Measurements from ENCODE around the gene EFNA4. TPM values are rescaled to one million over a fixed set of nuclear protein-coding genes. Genes with fewer than 3 reads are reported as not detected.

The EFNA4 gene
- total RNA-seq, 1 experiment from 2014 or later = 22.7 TPM

DNA sequence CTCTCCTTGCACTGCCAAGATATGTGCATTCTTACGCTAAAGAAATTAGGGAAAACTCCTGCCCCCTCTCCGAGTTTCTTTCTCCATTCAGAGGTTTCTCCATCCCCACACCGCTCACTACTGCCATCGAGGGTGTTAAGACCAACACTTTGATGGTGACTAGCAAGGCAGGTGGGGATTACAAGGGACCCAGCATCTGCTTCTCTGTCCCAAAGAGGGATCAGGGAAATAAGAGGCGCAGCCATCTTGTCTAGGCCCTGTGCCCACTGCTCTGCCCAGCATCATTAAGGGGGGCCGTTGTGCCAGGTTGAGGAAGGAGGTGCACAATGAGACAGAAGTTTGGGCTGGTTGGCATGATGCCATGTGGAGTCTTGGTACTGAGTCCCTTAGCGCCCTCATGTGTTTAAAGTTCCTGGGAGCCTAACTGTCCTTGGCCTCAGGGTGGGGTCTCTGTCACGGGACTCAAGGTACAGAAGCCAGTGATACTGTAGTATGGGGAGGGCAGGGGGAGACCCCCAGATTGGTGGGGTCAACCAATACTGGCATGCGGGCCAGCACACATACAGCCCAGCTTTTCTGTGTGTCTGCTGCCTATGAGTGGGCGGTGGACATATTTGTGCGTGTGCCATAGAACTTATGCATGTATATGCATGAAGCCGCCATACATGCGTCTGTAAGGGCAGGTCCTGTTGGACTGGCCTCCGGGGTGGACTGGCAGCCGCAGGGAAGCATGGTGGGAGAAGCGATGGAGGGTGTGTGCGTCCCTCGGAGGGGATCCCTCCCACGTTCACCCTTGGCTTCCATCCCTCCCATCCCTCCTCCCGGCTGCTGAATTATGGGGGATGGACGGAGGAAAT lies 20.6 kb downstream of the EFNA4 start (continued):
- TF ChIP-seq AFF4 (CRISPR knock-in tag; IDR thresholded peaks at IDR 0.05; ENCODE audit: borderline replicate concordance) = no peak
- TF ChIP-seq ARID4B (CRISPR knock-in tag; IDR thresholded peaks at IDR 0.05; ENCODE audit: borderline replicate concordance) = no peak

DNA sequence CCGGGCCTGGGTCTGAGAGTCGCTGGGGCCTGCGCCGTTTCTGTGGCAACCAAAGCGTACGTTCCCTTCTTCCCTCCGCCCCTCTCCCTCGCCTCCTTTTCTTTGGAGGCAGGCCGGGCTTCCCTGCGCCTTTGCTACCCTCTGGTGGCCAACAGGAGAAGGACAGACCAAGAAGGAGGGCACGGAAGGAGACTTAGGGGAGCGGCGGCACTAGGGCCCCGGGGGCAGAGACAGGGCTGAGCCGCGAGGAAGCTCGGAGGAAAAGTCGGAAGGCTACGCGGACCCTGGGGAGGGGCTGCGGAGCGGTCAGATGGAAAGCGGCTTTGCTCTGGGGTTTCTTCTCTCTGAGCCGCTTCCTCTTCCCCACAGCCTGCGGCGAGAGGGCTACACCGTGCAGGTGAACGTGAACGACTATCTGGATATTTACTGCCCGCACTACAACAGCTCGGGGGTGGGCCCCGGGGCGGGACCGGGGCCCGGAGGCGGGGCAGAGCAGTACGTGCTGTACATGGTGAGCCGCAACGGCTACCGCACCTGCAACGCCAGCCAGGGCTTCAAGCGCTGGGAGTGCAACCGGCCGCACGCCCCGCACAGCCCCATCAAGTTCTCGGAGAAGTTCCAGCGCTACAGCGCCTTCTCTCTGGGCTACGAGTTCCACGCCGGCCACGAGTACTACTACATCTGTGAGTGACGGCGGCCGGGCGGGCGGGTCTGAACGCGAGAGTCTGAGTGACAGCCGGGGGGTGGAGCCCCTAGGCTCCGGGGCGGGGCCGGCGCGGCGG lies 21.4 kb downstream of the EFNA4 start:
- H3K27ac Mint-ChIP-seq = peak overlapping the region; percentile 74
- ChIA-PET POLR2A (interaction anchor here (0.6 to 1.3 kb wide), 7 partner anchors 15 to 111 kb away, joined by 3 to 10 read pairs (median 4); partner anchors contain the start of genes EFNA4 and KRTCAP2), CTCF (interaction anchor here (0.6 to 3.1 kb wide), 79 partner anchors 9 to 604 kb away, joined by 3 to 156 read pairs (median 5); partner anchors contain the start of genes ADAM15, CKS1B, DPM3 and EFNA1)
- H3K36me3 Mint-ChIP-seq = no peaks in the 10 kb centered on the region
- peak; percentile 97 for DNase-seq (ENCODE audit: low spot score)
- peak; percentile 67 for ATAC-seq
- H3K4me3 Mint-ChIP-seq = peak overlapping the region; percentile 95
- H3K4me1 Mint-ChIP-seq = peaks cover 35% of the 10 kb centered on the region
- no peaks in the 10 kb centered on the region for H3K9me3 Mint-ChIP-seq
- peaks cover 45% of the 10 kb centered on the region for H3K27me3 Mint-ChIP-seq (ENCODE audit: low read depth)
- TF ChIP-seq KAT7 (CRISPR knock-in tag; IDR thresholded peaks at IDR 0.05; ENCODE audit: borderline replicate concordance) = no peak
- TF ChIP-seq, protein P1, sequence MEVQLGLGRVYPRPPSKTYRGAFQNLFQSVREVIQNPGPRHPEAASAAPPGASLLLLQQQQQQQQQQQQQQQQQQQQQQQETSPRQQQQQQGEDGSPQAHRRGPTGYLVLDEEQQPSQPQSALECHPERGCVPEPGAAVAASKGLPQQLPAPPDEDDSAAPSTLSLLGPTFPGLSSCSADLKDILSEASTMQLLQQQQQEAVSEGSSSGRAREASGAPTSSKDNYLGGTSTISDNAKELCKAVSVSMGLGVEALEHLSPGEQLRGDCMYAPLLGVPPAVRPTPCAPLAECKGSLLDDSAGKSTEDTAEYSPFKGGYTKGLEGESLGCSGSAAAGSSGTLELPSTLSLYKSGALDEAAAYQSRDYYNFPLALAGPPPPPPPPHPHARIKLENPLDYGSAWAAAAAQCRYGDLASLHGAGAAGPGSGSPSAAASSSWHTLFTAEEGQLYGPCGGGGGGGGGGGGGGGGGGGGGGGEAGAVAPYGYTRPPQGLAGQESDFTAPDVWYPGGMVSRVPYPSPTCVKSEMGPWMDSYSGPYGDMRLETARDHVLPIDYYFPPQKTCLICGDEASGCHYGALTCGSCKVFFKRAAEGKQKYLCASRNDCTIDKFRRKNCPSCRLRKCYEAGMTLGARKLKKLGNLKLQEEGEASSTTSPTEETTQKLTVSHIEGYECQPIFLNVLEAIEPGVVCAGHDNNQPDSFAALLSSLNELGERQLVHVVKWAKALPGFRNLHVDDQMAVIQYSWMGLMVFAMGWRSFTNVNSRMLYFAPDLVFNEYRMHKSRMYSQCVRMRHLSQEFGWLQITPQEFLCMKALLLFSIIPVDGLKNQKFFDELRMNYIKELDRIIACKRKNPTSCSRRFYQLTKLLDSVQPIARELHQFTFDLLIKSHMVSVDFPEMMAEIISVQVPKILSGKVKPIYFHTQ (CRISPR knock-in tag; IDR thresholded peaks at IDR 0.05) = no peak
- no peak; the same call in 1 of the 2 replicates for TF ChIP-seq USF1 (CRISPR knock-in tag; IDR thresholded peaks at IDR 0.05)
- TF ChIP-seq FOXP1 (CRISPR knock-in tag; IDR thresholded peaks at IDR 0.05; ENCODE audit: borderline replicate concordance) = 0 out of 2 replicates have a peak, but pooled peaks have one; percentile 2
- no peak for TF ChIP-seq SMAD3 (CRISPR knock-in tag; IDR thresholded peaks at IDR 0.05; ENCODE audit: borderline replicate concordance)
- TF ChIP-seq ZBTB21 (CRISPR knock-in tag; IDR thresholded peaks at IDR 0.05; ENCODE audit: borderline replicate concordance) = peak; percentile 92
- peak; percentile 37; the same call in 1 of the 2 replicates for TF ChIP-seq GABPB1 (CRISPR knock-in tag; IDR thresholded peaks at IDR 0.05)
- TF ChIP-seq HMGXB4 (CRISPR knock-in tag; IDR thresholded peaks at IDR 0.05) = no peak; the same call in 1 of the 2 replicates
- peak; percentile 92 for TF ChIP-seq ZNF138 (CRISPR knock-in tag; conservative IDR thresholded peaks at IDR 0.05)
- no peak for TF ChIP-seq CREM (CRISPR knock-in tag; IDR thresholded peaks at IDR 0.05)
- peak; percentile 36; the same call in 1 of the 2 replicates for TF ChIP-seq ARID4B (CRISPR knock-in tag; IDR thresholded peaks at IDR 0.05; ENCODE audit: borderline replicate concordance)

All from WTC11 (cell line).